ENCODE data around the gene GNS. TPM values are rescaled to one million over a fixed set of nuclear protein-coding genes. Genes with fewer than 3 reads are reported as not detected.

GNS gene
- total and polyA plus RNA-seq, 2 of the 13 experiments (the other 11 are each of a cell fraction or from before 2014, with no cell fraction given), result 49.8 to 51.0 TPM

DNA sequence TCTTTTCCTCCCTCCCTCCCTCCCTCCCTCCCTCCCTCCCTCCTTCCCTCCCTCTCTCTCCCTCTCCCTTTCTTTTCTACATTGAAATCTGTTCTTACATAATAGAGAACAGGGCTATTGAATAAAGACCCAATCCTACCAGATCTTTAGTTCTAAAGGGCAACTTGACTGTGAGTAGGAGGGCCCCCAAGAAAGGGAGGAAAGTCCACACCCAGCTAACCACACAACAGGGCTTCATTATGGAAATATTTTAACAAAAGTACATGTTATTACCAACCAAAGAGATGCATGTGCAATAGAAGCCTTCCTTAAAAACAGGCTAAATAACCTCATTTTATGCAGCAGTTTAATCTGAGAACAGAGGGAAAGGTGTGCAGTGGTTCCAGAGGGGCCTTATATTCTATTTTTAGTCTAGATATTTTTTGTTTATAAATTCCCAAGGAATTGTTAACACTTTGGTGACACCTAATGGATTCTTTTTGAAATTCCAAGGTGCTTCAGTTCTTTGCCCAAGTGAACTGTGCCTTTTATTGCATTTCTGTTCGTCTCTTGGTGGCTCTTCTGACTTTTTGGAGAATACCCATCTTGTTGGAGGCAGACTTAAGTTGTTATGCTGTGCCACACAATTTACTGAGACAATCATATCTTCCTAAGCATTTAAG lies 63.0 kb downstream of the GNS start:
- Histone ChIP-seq H3K9me3 (ENCODE audit: low read length) (no peaks in the 10 kb centered on the region), H3K9ac (ENCODE audit: insufficient read depth, low read depth, low read length) (no peak overlapping the region), H3K4me3 (replicated peaks in 1 of 3; ENCODE audit: insufficient read depth in 1 of 3, low read depth in 2 of 3, low read length in 3 of 3) (no peak overlapping the region), H2AFZ (ENCODE audit: low read length) (no peak overlapping the region), H3K27ac (ENCODE audit: extremely low read length, insufficient read depth, low read length) (no peak overlapping the region), H3K27me3 (ENCODE audit: control insufficient read depth in 1 of 2, insufficient read depth in 2 of 2, low read length in 2 of 2) (no peaks in the 10 kb centered on the region), H3K4me1 (ENCODE audit: insufficient read depth, low read length) (peaks cover 26% of the 10 kb centered on the region), H3K4me2 (ENCODE audit: low read depth, low read length) (no peak overlapping the region), H3K79me2 (ENCODE audit: insufficient read depth, low read length) (no peaks in the 10 kb centered on the region), H4K20me1 (ENCODE audit: insufficient read depth, low read length) (no peaks in the 10 kb centered on the region), H3K36me3 (replicated peaks in 1 of 2; ENCODE audit: control insufficient read depth in 1 of 2, insufficient read depth in 2 of 2, low read length in 2 of 2) (peaks cover 10 to 16% of the 10 kb centered on the region in 2 experiments; a peak in 4 of 5 replicates)
- BruUV-seq (replicated peaks), result no TSS peak
- peak; percentile 47 for ATAC-seq
- intact Hi-C loops (cut with micrococcal nuclease; ENCODE audit: unreplicated experiment), result loop anchor here (1.0 to 5.0 kb wide), 3 partner anchors 39 to 244 kb away; partner anchors contain the start of gene TBK1
- ChIA-PET CTCF (ENCODE audit: low intra/inter-chr PET ratio, low total read pairs) (interaction anchor here (5.1 kb wide), 1 partner anchor 145 kb away, joined by 75 read pairs; no protein-coding TSS in a partner anchor), POLR2A (interaction anchor here (0.9 kb wide), 1 partner anchor 203 kb away, joined by 4 read pairs; no protein-coding TSS in a partner anchor)
- in situ Hi-C loops (cut with HindIII; ENCODE audit: extremely low pct_ligation_motif_present, low pct_unique_long_range_greater_than_20kb), result no loop called here
- TF ChIP-seq CEBPB (IDR thresholded peaks at IDR 0.05; ENCODE audit: borderline replicate concordance, low read depth, low read length), result no peak
- no peak for TF ChIP-seq CAMTA2 (CRISPR knock-in tag; IDR thresholded peaks at IDR 0.05; ENCODE audit: borderline replicate concordance)
- TF ChIP-seq, protein P1, sequence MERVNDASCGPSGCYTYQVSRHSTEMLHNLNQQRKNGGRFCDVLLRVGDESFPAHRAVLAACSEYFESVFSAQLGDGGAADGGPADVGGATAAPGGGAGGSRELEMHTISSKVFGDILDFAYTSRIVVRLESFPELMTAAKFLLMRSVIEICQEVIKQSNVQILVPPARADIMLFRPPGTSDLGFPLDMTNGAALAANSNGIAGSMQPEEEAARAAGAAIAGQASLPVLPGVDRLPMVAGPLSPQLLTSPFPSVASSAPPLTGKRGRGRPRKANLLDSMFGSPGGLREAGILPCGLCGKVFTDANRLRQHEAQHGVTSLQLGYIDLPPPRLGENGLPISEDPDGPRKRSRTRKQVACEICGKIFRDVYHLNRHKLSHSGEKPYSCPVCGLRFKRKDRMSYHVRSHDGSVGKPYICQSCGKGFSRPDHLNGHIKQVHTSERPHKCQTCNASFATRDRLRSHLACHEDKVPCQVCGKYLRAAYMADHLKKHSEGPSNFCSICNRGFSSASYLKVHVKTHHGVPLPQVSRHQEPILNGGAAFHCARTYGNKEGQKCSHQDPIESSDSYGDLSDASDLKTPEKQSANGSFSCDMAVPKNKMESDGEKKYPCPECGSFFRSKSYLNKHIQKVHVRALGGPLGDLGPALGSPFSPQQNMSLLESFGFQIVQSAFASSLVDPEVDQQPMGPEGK (CRISPR knock-in tag; IDR thresholded peaks at IDR 0.05), result no peak; the same call in 1 of the 2 replicates
- TF ChIP-seq STAG1 (CRISPR knock-in tag; IDR thresholded peaks at IDR 0.05), result peak; percentile 67
- 0 out of 2 replicates have a peak, but pooled peaks have one; percentile 21 for TF ChIP-seq RAD21 (CRISPR knock-in tag; IDR thresholded peaks at IDR 0.05)
- TF ChIP-seq SSRP1 (CRISPR knock-in tag; IDR thresholded peaks at IDR 0.05), result no peak
- TF ChIP-seq, protein P2, sequence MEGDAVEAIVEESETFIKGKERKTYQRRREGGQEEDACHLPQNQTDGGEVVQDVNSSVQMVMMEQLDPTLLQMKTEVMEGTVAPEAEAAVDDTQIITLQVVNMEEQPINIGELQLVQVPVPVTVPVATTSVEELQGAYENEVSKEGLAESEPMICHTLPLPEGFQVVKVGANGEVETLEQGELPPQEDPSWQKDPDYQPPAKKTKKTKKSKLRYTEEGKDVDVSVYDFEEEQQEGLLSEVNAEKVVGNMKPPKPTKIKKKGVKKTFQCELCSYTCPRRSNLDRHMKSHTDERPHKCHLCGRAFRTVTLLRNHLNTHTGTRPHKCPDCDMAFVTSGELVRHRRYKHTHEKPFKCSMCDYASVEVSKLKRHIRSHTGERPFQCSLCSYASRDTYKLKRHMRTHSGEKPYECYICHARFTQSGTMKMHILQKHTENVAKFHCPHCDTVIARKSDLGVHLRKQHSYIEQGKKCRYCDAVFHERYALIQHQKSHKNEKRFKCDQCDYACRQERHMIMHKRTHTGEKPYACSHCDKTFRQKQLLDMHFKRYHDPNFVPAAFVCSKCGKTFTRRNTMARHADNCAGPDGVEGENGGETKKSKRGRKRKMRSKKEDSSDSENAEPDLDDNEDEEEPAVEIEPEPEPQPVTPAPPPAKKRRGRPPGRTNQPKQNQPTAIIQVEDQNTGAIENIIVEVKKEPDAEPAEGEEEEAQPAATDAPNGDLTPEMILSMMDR (CRISPR knock-in tag; IDR thresholded peaks at IDR 0.05), result peak; percentile 54
- TF ChIP-seq HNF4G (IDR thresholded peaks at IDR 0.05; ENCODE audit: borderline replicate concordance, low read depth, low read length), result peak; percentile 31; the same call in 1 of the 2 replicates
- TF ChIP-seq HNF4G (CRISPR knock-in tag; IDR thresholded peaks at IDR 0.05; ENCODE audit: borderline replicate concordance, low read depth), result no peak
- TF ChIP-seq HNF4A (CRISPR knock-in tag; IDR thresholded peaks at IDR 0.05), result peak; percentile 19; the same call in 1 of the 2 replicates
- TF ChIP-seq MXI1 (IDR thresholded peaks at IDR 0.05; ENCODE audit: borderline replicate concordance, low read depth, low read length), result no peak
- TF ChIP-seq SMYD3 (CRISPR knock-in tag; IDR thresholded peaks at IDR 0.05), result 0 out of 2 replicates have a peak, but pooled peaks have one; percentile 29
- peak; percentile 8 for TF ChIP-seq HNRNPK (IDR thresholded peaks at IDR 0.05; ENCODE audit: low read depth, low read length, poor library complexity, severe bottlenecking)
- no peak for TF ChIP-seq HOXA5 (CRISPR knock-in tag; IDR thresholded peaks at IDR 0.05)
- TF ChIP-seq, protein P3, sequence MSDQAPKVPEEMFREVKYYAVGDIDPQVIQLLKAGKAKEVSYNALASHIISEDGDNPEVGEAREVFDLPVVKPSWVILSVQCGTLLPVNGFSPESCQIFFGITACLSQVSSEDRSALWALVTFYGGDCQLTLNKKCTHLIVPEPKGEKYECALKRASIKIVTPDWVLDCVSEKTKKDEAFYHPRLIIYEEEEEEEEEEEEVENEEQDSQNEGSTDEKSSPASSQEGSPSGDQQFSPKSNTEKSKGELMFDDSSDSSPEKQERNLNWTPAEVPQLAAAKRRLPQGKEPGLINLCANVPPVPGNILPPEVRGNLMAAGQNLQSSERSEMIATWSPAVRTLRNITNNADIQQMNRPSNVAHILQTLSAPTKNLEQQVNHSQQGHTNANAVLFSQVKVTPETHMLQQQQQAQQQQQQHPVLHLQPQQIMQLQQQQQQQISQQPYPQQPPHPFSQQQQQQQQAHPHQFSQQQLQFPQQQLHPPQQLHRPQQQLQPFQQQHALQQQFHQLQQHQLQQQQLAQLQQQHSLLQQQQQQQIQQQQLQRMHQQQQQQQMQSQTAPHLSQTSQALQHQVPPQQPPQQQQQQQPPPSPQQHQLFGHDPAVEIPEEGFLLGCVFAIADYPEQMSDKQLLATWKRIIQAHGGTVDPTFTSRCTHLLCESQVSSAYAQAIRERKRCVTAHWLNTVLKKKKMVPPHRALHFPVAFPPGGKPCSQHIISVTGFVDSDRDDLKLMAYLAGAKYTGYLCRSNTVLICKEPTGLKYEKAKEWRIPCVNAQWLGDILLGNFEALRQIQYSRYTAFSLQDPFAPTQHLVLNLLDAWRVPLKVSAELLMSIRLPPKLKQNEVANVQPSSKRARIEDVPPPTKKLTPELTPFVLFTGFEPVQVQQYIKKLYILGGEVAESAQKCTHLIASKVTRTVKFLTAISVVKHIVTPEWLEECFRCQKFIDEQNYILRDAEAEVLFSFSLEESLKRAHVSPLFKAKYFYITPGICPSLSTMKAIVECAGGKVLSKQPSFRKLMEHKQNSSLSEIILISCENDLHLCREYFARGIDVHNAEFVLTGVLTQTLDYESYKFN (CRISPR knock-in tag; conservative IDR thresholded peaks at IDR 0.05), result peak; percentile 49; the same call in 1 of the 2 replicates
- peak; percentile 36; the same call in 1 of the 2 replicates for TF ChIP-seq GATAD2A (CRISPR knock-in tag; IDR thresholded peaks at IDR 0.05)
- FAIRE-seq, result no peak
- WGBS (ENCODE audit: low lambda C conversion rate), result 84% methylated on average over 1 of the region's 1 CpG
- DNase-seq (ENCODE audit: low spot score), result peak; percentile 28

All from HepG2 (cell line).